Gastroesophageal sphincter (tissue), 4 donors: ENCODE data around the gene ABI2. TPM values are rescaled to one million over a fixed set of nuclear protein-coding genes. Genes with fewer than 3 reads are reported as not detected.
A peak's percentile ranks its signal among the peaks of the same experiment; 100 is the strongest.

Experiments
- ATAC-seq: fragments of 150-250 bp; one replicate; pipeline ENCODE4 v1.9.1; 2016; ENCODE audit warnings: mild to moderate bottlenecking, moderate library complexity
- H3K27ac ChIP-seq, 4 donors: fragments of 200-600 bp; sonication (generic) in 3 of 4; 1 replicate in 3 of 4; 2 replicates in 1 of 4; pipeline ENCODE4 v1.5.1; 2016 to 2019
- H3K27me3 ChIP-seq: fragments of 200-600 bp; sonication (generic); one replicate; pipeline ENCODE4 v1.5.1; 2019
- H3K36me3 ChIP-seq, 2 donors: fragments of 200-600 bp; sonication (generic); one replicate each; pipeline ENCODE4 v1.5.1; 2019; ENCODE audit warnings: control low read depth in 1 of 2
- H3K4me1 ChIP-seq, 3 donors: fragments of 200-600 bp; sonication (generic); 1 replicate in 2 of 3; 2 replicates in 1 of 3; pipeline ENCODE4 v1.5.1; 2016 to 2019; ENCODE audit warnings: control low read depth in 2 of 3
- H3K4me3 ChIP-seq, 2 donors: fragments of 200-600 bp; sonication (generic); one replicate each; pipeline ENCODE4 v1.5.1; 2019; ENCODE audit warnings: mild to moderate bottlenecking in 1 of 2, moderate library complexity in 1 of 2
- H3K9me3 ChIP-seq, 3 donors: fragments of 200-600 bp; sonication (generic); one replicate each; pipeline ENCODE4 v1.5.1; 2017 to 2019; ENCODE audit warnings: control low read depth in 2 of 3
- CTCF ChIP-seq, 4 experiments: fragments of 200-600 bp in 2 of 4; fragments of 450-650 bp in 2 of 4; sonication (generic) in 1 of 4; IDR thresholded peaks; one replicate each; pipeline ENCODE4 v1.5.1; 2017 to 2019; ENCODE audit warnings: antibody characterized with exemption in 4 of 4, mild to moderate bottlenecking in 2 of 4, moderate library complexity in 2 of 4
- EP300 ChIP-seq: sonication (generic); formaldehyde crosslinking; IDR thresholded peaks from one replicate; pipeline ENCODE4 v1.6.1; 2017; ENCODE audit warnings: antibody characterized with exemption, mild to moderate bottlenecking
- POLR2A ChIP-seq, 2 donors: fragments of 450-650 bp; IDR thresholded peaks; one replicate each; pipeline ENCODE4 v1.6.1; 2017; ENCODE audit warnings: antibody characterized with exemption in 2 of 2, mild to moderate bottlenecking in 2 of 2, moderate library complexity in 1 of 2
- POLR2AphosphoS5 ChIP-seq: sonication (generic); formaldehyde crosslinking; IDR thresholded peaks from one replicate; pipeline ENCODE4 v1.6.1; 2017; ENCODE audit warnings: antibody characterized with exemption
- WGBS, 2 donors: methylation state at CpG; one replicate each; pipeline ENCODE4 v1.1.5; 2018; ENCODE audit warnings: low coverage in 1 of 2; 5-methylcytosine and 5-hydroxymethylcytosine counted together
- total RNA-seq, 4 donors: library from RNA; depleted of rRNA; stranded (reverse); fragments of >200 nt; gene quantifications; one replicate each; pipeline ENCODE4 v1.1.0, GENCODE V29; 2016

The ABI2 gene
- 10 to 100 TPM; 33.0 to 57.5 (median 45.0) TPM for total RNA-seq

- H3K9me3 ChIP-seq: no peaks in the 10 kb centered on the region
- WGBS, 2 donors: 4% methylated on average over 4 of the region's 98 CpGs; no CpG with 5 or more reads in 1 of the 2 donors
- peak within 1 kb of the TSS; percentile 86 to 93 for H3K4me3 ChIP-seq
- H3K27ac ChIP-seq: peak within 1 kb of the TSS; percentile 36 to 89 (median 86)
- TF ChIP-seq CTCF (IDR thresholded peaks at IDR 0.05) (no peak), POLR2AphosphoS5 (peak; percentile 42), EP300 (no peak), POLR2A (IDR thresholded peaks at IDR 0.05) (peak; percentile 49 to 65)
- H3K27me3 ChIP-seq: no peaks in the 10 kb centered on the region
- H3K4me1 ChIP-seq: peaks cover 0 to 29% (median 9%) of the 10 kb centered on the region in 3 donors
- peak; percentile 94 for ATAC-seq
- H3K36me3 ChIP-seq: no peaks in the 10 kb centered on the region
These were observed at the start of gene ABI2 for GRCh38 chr2:203327901-203328759. Gene ABI2, plus strand, starts transcription at chr2:203328394. Its CDS starts 121 bp downstream, at chr2:203328515.

GRCh38 chr2:203279288-203279687 lies 48.9 kb upstream of the ABI2 start:
- Histone ChIP-seq H3K9me3 (no peaks in the 10 kb centered on the region), H3K27ac (no peak overlapping the region), H3K36me3 (peaks cover 0 to 98% of the 10 kb centered on the region in 2 donors), H3K27me3 (no peaks in the 10 kb centered on the region), H3K4me3 (no peak overlapping the region), H3K4me1 (no peaks in the 10 kb centered on the region)
- ATAC-seq: no peak
- TF ChIP-seq POLR2A (IDR thresholded peaks at IDR 0.05): no peak
- TF ChIP-seq EP300: no peak
- no peak for TF ChIP-seq POLR2AphosphoS5
- no peak for TF ChIP-seq CTCF (IDR thresholded peaks at IDR 0.05)

GRCh38 chr2:203280428-203281064 lies 47.6 kb upstream of the ABI2 start:
- H3K27ac ChIP-seq: no peak overlapping the region
- H3K36me3 ChIP-seq: peaks cover 0 to 98% of the 10 kb centered on the region in 2 donors
- no peak for ATAC-seq
- TF ChIP-seq POLR2AphosphoS5: no peak
- TF ChIP-seq CTCF (IDR thresholded peaks at IDR 0.05): no peak
- no peak for TF ChIP-seq POLR2A (IDR thresholded peaks at IDR 0.05)
- no peak for TF ChIP-seq EP300
- H3K27me3 ChIP-seq: no peaks in the 10 kb centered on the region
- H3K4me1 ChIP-seq: no peaks in the 10 kb centered on the region
- no peaks in the 10 kb centered on the region for H3K9me3 ChIP-seq
- 60 to 83% methylated on average over 1 to 6 of the region's 6 CpGs for WGBS, 2 donors
- no peak overlapping the region for H3K4me3 ChIP-seq

- H3K27ac ChIP-seq: no peak overlapping the region
- no peak for ATAC-seq
- H3K4me1 ChIP-seq: no peaks in the 10 kb centered on the region
- H3K36me3 ChIP-seq: peaks cover 0 to 98% of the 10 kb centered on the region in 2 donors
- no peaks in the 10 kb centered on the region for H3K9me3 ChIP-seq
- WGBS, 2 donors: 86 to 100% methylated on average over 2 to 4 of the region's 7 CpGs
- H3K27me3 ChIP-seq: no peaks in the 10 kb centered on the region
- TF ChIP-seq POLR2A (IDR thresholded peaks at IDR 0.05) (no peak), CTCF (IDR thresholded peaks at IDR 0.05) (no peak), POLR2AphosphoS5 (no peak)
- no peak overlapping the region for H3K4me3 ChIP-seq
These were observed 46.1 kb upstream of the ABI2 start for GRCh38 chr2:203282101-203282500.
